H9 (cell line): ENCODE measurements around the gene SYNGR1. TPM values are rescaled to one million over a fixed set of nuclear protein-coding genes. Genes with fewer than 3 reads are reported as not detected.
A peak's percentile ranks its signal among the peaks of the same experiment; 100 is the strongest.

Source experiments
- DNase-seq: peaks from one replicate; pipeline ENCODE4 v3.0.0-alpha.2; 2017
- H2AFZ ChIP-seq: one replicate; pipeline ENCODE4 v1.6.1; 2013; ENCODE audit warnings: mild to moderate bottlenecking, low read length, control low read depth, moderate library complexity
- H2AK5ac ChIP-seq: 2 replicates; pipeline ENCODE4 v1.6.1; 2013; ENCODE audit warnings: low read length, control low read depth, mixed read lengths; ENCODE audit not compliant: insufficient read length
- H2BK120ac ChIP-seq: one replicate; pipeline ENCODE4 v1.6.1; 2013; ENCODE audit warnings: low read depth, mild to moderate bottlenecking, low read length, control low read depth, inconsistent platforms; ENCODE audit not compliant: poor library complexity, severe bottlenecking
- H2BK12ac ChIP-seq: 2 replicates; pipeline ENCODE4 v1.6.1; 2013; ENCODE audit warnings: low read length, control low read depth, mixed read lengths, low read depth; ENCODE audit not compliant: insufficient read length
- H2BK15ac ChIP-seq: 2 replicates; pipeline ENCODE4 v1.6.1; 2013; ENCODE audit warnings: low read depth, low read length, control low read depth
- H2BK20ac ChIP-seq: one replicate; pipeline ENCODE4 v1.6.1; 2013; ENCODE audit warnings: low read depth, mild to moderate bottlenecking, low read length, control low read depth, inconsistent platforms; ENCODE audit not compliant: poor library complexity, severe bottlenecking
- H2BK5ac ChIP-seq: 2 replicates; pipeline ENCODE4 v1.6.1; 2013; ENCODE audit warnings: low read length, control low read depth, mixed read lengths; ENCODE audit not compliant: insufficient read length
- H3K14ac ChIP-seq: 2 replicates; pipeline ENCODE4 v1.6.1; 2013; ENCODE audit warnings: low read length, control low read depth; ENCODE audit not compliant: insufficient read depth
- H3K18ac ChIP-seq: 2 replicates; pipeline ENCODE4 v1.6.1; 2013; ENCODE audit warnings: low read depth, mild to moderate bottlenecking, mixed read lengths, low read length, control low read depth; ENCODE audit not compliant: insufficient read length
- H3K23ac ChIP-seq: 2 replicates; pipeline ENCODE4 v1.6.1; 2013; ENCODE audit warnings: low read length, control low read depth, mixed read lengths, low read depth; ENCODE audit not compliant: insufficient read length
- H3K23me2 ChIP-seq: 2 replicates; pipeline ENCODE4 v1.6.1; 2013; ENCODE audit warnings: low read depth, mild to moderate bottlenecking, mixed read lengths, low read length, control low read depth; ENCODE audit not compliant: insufficient read length, poor library complexity, severe bottlenecking
- H3K27ac ChIP-seq: 2 replicates; pipeline ENCODE4 v1.5.1; 2013; ENCODE audit warnings: low read length, control low read depth, mixed read lengths, low read depth; ENCODE audit not compliant: insufficient read length
- H3K27me3 ChIP-seq: 2 replicates; pipeline ENCODE4 v1.6.1; 2013; ENCODE audit warnings: low read length, control low read depth, inconsistent platforms; ENCODE audit not compliant: insufficient read depth
- H3K4ac ChIP-seq: 2 replicates; pipeline ENCODE4 v1.6.1; 2013; ENCODE audit warnings: low read depth, mild to moderate bottlenecking, control low read depth, inconsistent platforms, low read length, moderate library complexity
- H3K4me1 ChIP-seq: 2 replicates; pipeline ENCODE4 v1.6.1; 2013; ENCODE audit warnings: low read length, control low read depth, inconsistent platforms; ENCODE audit not compliant: insufficient read depth
- H3K4me2 ChIP-seq: 2 replicates; pipeline ENCODE4 v1.6.1; 2013; ENCODE audit warnings: low read length, control low read depth, mixed read lengths; ENCODE audit not compliant: insufficient read length, insufficient read depth
- H3K56ac ChIP-seq: 2 replicates; pipeline ENCODE4 v1.6.1; 2013; ENCODE audit warnings: low read depth, mild to moderate bottlenecking, mixed read lengths, low read length, control low read depth; ENCODE audit not compliant: insufficient read length
- H3K79me1 ChIP-seq: 2 replicates; pipeline ENCODE4 v1.6.1; 2013; ENCODE audit warnings: low read depth, mild to moderate bottlenecking, moderate library complexity, low read length, control low read depth, inconsistent platforms; ENCODE audit not compliant: insufficient read depth, poor library complexity, severe bottlenecking
- H3K79me2 ChIP-seq: 2 replicates; pipeline ENCODE4 v1.6.1; 2013; ENCODE audit warnings: low read length, control low read depth, inconsistent platforms; ENCODE audit not compliant: insufficient read depth
- H3K9ac ChIP-seq: 2 replicates; pipeline ENCODE4 v1.6.1; 2013; ENCODE audit warnings: low read length, control low read depth, mixed read lengths; ENCODE audit not compliant: insufficient read length; ENCODE audit errors: extremely low read depth
- H3K9me3 ChIP-seq: one replicate; pipeline ENCODE4 v1.6.1; 2013; ENCODE audit warnings: low read depth, low read length, inconsistent platforms; ENCODE audit not compliant: control insufficient read depth
- H3T11ph ChIP-seq: one replicate; pipeline ENCODE4 v1.6.1; 2013; ENCODE audit warnings: mild to moderate bottlenecking, low read length, control low read depth, inconsistent platforms
- H4K20me1 ChIP-seq: one replicate; pipeline ENCODE4 v1.6.1; 2013; ENCODE audit not compliant: control insufficient read depth, insufficient read length, insufficient read depth
- H4K5ac ChIP-seq: 2 replicates; pipeline ENCODE4 v1.6.1; 2013; ENCODE audit warnings: low read depth, mild to moderate bottlenecking, mixed read lengths, low read length, control low read depth; ENCODE audit not compliant: insufficient read length
- H4K8ac ChIP-seq: replicated peaks from 2 replicates; pipeline ENCODE4 v1.6.1; 2013; ENCODE audit warnings: low read length, control low read depth, mixed read lengths, low read depth; ENCODE audit not compliant: insufficient read length
- H4K91ac ChIP-seq: 2 replicates; pipeline ENCODE4 v1.6.1; 2013; ENCODE audit warnings: low read depth, mild to moderate bottlenecking, moderate library complexity, mixed read lengths, low read length, control low read depth; ENCODE audit not compliant: insufficient read length
- H3K27ac Mint-ChIP-seq, 3 experiments: 2 replicates in 2 of 3; 3 replicates in 1 of 3; pipeline ENCODE4 v1.8.0; 2020 to 2021; ENCODE audit warnings: mixed read lengths in 3 of 3, mild to moderate bottlenecking in 1 of 3, moderate library complexity in 1 of 3
- H3K27me3 Mint-ChIP-seq: 2 replicates; pipeline ENCODE4 v1.8.0; 2021; ENCODE audit warnings: low read depth, mild to moderate bottlenecking, moderate library complexity, mixed read lengths
- H3K36me3 Mint-ChIP-seq, 3 experiments: 2 replicates in 2 of 3; 3 replicates in 1 of 3; pipeline ENCODE4 v1.8.0; 2020 to 2021; ENCODE audit warnings: low read depth in 3 of 3, mixed read lengths in 3 of 3; ENCODE audit not compliant: insufficient read depth in 1 of 3
- H3K4me1 Mint-ChIP-seq, 2 experiments: 2 replicates each; pipeline ENCODE4 v1.8.0; 2020; ENCODE audit warnings: mixed read lengths in 2 of 2
- H3K4me3 Mint-ChIP-seq, 2 experiments: 2 replicates in 1 of 2; 3 replicates in 1 of 2; pipeline ENCODE4 v1.8.0; 2020 to 2021; ENCODE audit warnings: mild to moderate bottlenecking in 2 of 2, mixed read lengths in 2 of 2, moderate library complexity in 1 of 2
- H3K9me3 Mint-ChIP-seq, 2 experiments: 2 replicates in 1 of 2; 3 replicates in 1 of 2; pipeline ENCODE4 v1.8.0; 2020; ENCODE audit warnings: mild to moderate bottlenecking in 2 of 2, mixed read lengths in 2 of 2, moderate library complexity in 1 of 2
- CTCF ChIP-seq: fragments of 200-600 bp; sonication (generic); conservative IDR thresholded peaks from 3 replicates; pipeline ENCODE4 v1.8.0; 2021; ENCODE audit warnings: antibody characterized with exemption, mild to moderate bottlenecking
- WGBS: extraction: QIAGEN DNeasy Blood & Tissue Kit; methylation state at CpG from one replicate; pipeline ENCODE4 v1.1.7; 2013; ENCODE audit warnings: missing lambda C conversion rate, low lambda C conversion rate, mixed read lengths; ENCODE audit not compliant: insufficient read length; ENCODE audit errors: extremely low coverage; 5-methylcytosine and 5-hydroxymethylcytosine counted together
- total RNA-seq: library from RNA; stranded (reverse); gene quantifications from 2 replicates; pipeline ENCODE4 v1.2.1, GENCODE V29; 2021

Gene SYNGR1
- total RNA-seq, 1 experiment from 2014 or later = 13.2 TPM

GRCh38 chr22:39405346-39406085 is 55.7 kb downstream of the SYNGR1 start:
- Mint-ChIP-seq H3K36me3 (peaks cover 3 to 19% (median 13%) of the 10 kb centered on the region in 3 experiments), H3K4me1 (peaks cover 0 to 13% of the 10 kb centered on the region in 2 experiments; a peak in 3 of 4 replicates), H3K9me3 (no peaks in the 10 kb centered on the region; a peak in 1 of 5 replicates), H3K27me3 (no peaks in the 10 kb centered on the region), H3K4me3 (no peak overlapping the region), H3K27ac (0 out of 7 replicates have a peak overlapping the region, but pooled peaks of 1 of the 3 experiments have one; percentile 12)
- no peaks in the 10 kb centered on the region for H3K79me2 ChIP-seq
- H4K20me1 ChIP-seq = no peaks in the 10 kb centered on the region
- no peak overlapping the region for H2AFZ ChIP-seq
- H3K14ac ChIP-seq = no peak overlapping the region
- no peak overlapping the region for H4K5ac ChIP-seq
- TF ChIP-seq CTCF = no peak
- peaks cover 3% of the 10 kb centered on the region for H3K79me1 ChIP-seq
- H3K23ac ChIP-seq = no peak overlapping the region
- no peak overlapping the region for H4K8ac ChIP-seq
- H2BK12ac ChIP-seq = no peak overlapping the region
- no peak overlapping the region for H4K91ac ChIP-seq
- no peak overlapping the region for H2BK15ac ChIP-seq
- H2BK20ac ChIP-seq = no peak overlapping the region
- no peak overlapping the region for H3K27ac ChIP-seq
- no peaks in the 10 kb centered on the region for H3K27me3 ChIP-seq
- H3K4me1 ChIP-seq = no peaks in the 10 kb centered on the region
- no peak overlapping the region for H2AK5ac ChIP-seq
- H3K9me3 ChIP-seq = no peaks in the 10 kb centered on the region
- no peak overlapping the region for H3K56ac ChIP-seq
- no peak overlapping the region for H3K18ac ChIP-seq
- no peaks in the 10 kb centered on the region for H3K23me2 ChIP-seq
- no peak for DNase-seq
- H3K9ac ChIP-seq = no peak overlapping the region
- no peak overlapping the region for H2BK5ac ChIP-seq
- H2BK120ac ChIP-seq = no peak overlapping the region
- no CpG with 5 or more reads among the region's 28 CpGs for WGBS
- no peak overlapping the region for H3K4me2 ChIP-seq
- no peak overlapping the region for H3K4ac ChIP-seq
- no peak overlapping the region for H3T11ph ChIP-seq
